ENCODE data around the gene VSTM4.

The VSTM4 gene

GRCh38 chr10:49107111-49107886 lies 8.0 kb downstream of the VSTM4 start:
- DNase-seq (ENCODE audit: low read depth), result no peak
- H3K4me3 ChIP-seq (ENCODE audit: low read length), result no peak overlapping the region
- TF ChIP-seq, protein P1, sequence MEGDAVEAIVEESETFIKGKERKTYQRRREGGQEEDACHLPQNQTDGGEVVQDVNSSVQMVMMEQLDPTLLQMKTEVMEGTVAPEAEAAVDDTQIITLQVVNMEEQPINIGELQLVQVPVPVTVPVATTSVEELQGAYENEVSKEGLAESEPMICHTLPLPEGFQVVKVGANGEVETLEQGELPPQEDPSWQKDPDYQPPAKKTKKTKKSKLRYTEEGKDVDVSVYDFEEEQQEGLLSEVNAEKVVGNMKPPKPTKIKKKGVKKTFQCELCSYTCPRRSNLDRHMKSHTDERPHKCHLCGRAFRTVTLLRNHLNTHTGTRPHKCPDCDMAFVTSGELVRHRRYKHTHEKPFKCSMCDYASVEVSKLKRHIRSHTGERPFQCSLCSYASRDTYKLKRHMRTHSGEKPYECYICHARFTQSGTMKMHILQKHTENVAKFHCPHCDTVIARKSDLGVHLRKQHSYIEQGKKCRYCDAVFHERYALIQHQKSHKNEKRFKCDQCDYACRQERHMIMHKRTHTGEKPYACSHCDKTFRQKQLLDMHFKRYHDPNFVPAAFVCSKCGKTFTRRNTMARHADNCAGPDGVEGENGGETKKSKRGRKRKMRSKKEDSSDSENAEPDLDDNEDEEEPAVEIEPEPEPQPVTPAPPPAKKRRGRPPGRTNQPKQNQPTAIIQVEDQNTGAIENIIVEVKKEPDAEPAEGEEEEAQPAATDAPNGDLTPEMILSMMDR (conservative IDR thresholded peaks at IDR 0.05; ENCODE audit: low read depth, low read length), result no peak

DNA sequence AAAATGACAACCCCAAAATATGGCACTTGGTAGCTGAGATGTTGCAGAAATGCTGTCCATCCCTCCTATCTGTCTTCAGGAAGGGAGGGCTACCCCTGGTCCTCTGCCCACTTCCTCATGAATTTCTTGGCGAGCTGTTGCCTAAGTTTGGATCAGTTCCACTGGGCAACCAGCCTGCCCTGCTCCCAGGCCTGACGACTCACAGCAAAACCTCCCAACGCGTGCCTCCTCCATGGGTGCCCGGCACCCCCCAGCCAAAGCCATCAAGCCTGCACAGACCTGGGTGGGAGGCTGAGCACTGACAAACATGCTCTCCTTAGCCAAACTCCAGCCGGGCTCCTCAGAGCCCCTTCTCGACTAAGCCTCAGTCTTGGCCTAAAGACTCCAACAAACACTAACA lies 8.9 kb downstream of the VSTM4 start:
- TF ChIP-seq, protein P1 (conservative IDR thresholded peaks at IDR 0.05; ENCODE audit: low read depth, low read length), result no peak
- no peak overlapping the region for H3K4me3 ChIP-seq (ENCODE audit: low read length)
- DNase-seq (ENCODE audit: low read depth), result no peak

- TF ChIP-seq, protein P1 (conservative IDR thresholded peaks at IDR 0.05; ENCODE audit: low read depth, low read length), result no peak
- no peak for DNase-seq (ENCODE audit: low read depth)
- H3K4me3 ChIP-seq (ENCODE audit: low read length), result no peak overlapping the region
Measured at GRCh38 chr10:49105076-49105475, 10.2 kb downstream of the VSTM4 start.

DNA sequence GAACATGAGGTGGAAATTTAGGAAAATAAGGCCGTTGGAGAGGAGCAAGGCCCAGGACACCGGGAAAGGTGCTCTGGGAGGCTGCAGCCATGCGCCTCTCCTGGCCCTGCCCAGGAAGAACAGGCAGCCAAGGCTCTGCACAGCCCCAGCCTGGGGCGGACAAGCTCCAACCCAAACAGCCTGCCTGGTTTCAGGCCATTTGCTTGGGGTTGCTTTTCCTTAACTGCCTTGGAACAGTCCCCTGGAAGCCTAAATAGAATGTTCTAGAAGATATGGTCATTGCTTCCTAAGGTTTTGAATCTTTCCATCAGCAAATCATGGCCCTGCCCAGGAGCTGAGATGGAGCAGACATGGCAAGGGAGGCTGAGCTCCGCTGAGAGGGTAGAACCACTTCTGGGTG lies 11.0 kb downstream of the VSTM4 start:
- DNase-seq (ENCODE audit: low read depth), result no peak
- TF ChIP-seq, protein P1 (conservative IDR thresholded peaks at IDR 0.05; ENCODE audit: low read depth, low read length), result no peak
- H3K4me3 ChIP-seq (ENCODE audit: low read length), result no peak overlapping the region

- DNase-seq (ENCODE audit: low read depth), result no peak
- TF ChIP-seq, protein P1 (conservative IDR thresholded peaks at IDR 0.05; ENCODE audit: low read depth, low read length), result no peak
- no peak overlapping the region for H3K4me3 ChIP-seq (ENCODE audit: low read length)
Measured at GRCh38 chr10:49103761-49104160, 11.6 kb downstream of the VSTM4 start.

GRCh38 chr10:49099046-49099445 lies 16.3 kb downstream of the VSTM4 start:
- no peak for DNase-seq (ENCODE audit: low read depth)
- TF ChIP-seq, protein P1 (conservative IDR thresholded peaks at IDR 0.05; ENCODE audit: low read depth, low read length), result no peak
- H3K4me3 ChIP-seq (ENCODE audit: low read length), result no peak overlapping the region

DNA sequence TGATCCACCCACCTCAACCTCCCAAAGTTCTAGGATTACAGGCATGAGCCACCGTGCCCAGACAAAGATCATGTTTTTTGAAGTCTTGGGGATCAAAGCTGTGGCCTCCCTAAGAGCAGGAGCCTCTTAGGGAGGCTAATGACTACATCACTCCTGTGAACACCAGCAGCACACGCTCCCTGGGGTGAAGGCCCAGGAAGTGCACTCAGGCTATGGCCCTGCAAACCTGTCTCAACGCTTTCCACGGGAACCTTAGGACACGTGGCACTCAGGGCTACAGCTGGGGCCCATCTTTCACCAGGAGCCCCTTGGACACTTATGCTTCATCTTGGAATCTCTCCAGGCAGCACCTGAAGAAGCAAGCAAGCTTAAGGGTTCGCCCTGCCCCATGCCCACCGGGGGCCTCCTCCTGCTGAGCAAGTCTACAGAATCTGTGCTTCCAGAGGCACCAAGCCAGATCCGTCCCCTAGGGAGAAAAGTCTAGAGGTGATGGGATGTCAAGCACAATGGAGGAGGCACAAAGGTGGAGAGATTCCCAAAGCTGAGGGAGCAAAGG lies 18.4 kb downstream of the VSTM4 start:
- TF ChIP-seq, protein P1 (conservative IDR thresholded peaks at IDR 0.05; ENCODE audit: low read depth, low read length), result no peak
- no peak overlapping the region for H3K4me3 ChIP-seq (ENCODE audit: low read length)
- DNase-seq (ENCODE audit: low read depth), result no peak
